Mucosa of rectum (tissue), 2 donors: ENCODE measurements around the gene ZNF32.

ENCODE experiments used
- H3K27ac ChIP-seq, 2 donors: one replicate each; pipeline ENCODE4 v1.7.0; 2013; ENCODE audit warnings: inconsistent platforms in 2 of 2, low read depth in 2 of 2, low read length in 2 of 2
- H3K27me3 ChIP-seq, 2 donors: one replicate each; pipeline ENCODE4 v1.7.0; 2013; ENCODE audit warnings: low read length in 2 of 2; ENCODE audit not compliant: control insufficient read depth in 2 of 2, insufficient read depth in 2 of 2
- H3K36me3 ChIP-seq, 2 donors: one replicate each; pipeline ENCODE4 v1.7.0; 2013; ENCODE audit warnings: low read length in 2 of 2; ENCODE audit not compliant: control insufficient read depth in 2 of 2, insufficient read depth in 2 of 2
- H3K4me1 ChIP-seq, 2 donors: one replicate each; pipeline ENCODE4 v1.7.0; 2013; ENCODE audit warnings: low read length in 2 of 2, mild to moderate bottlenecking in 1 of 2; ENCODE audit not compliant: control insufficient read depth in 2 of 2, insufficient read depth in 2 of 2
- H3K4me3 ChIP-seq, 2 donors: one replicate each; pipeline ENCODE4 v1.7.0; 2013; ENCODE audit warnings: low read length in 2 of 2
- H3K9ac ChIP-seq, 2 donors: one replicate each; pipeline ENCODE4 v1.7.0; 2013; ENCODE audit warnings: low read length in 2 of 2, low read depth in 1 of 2, mild to moderate bottlenecking in 1 of 2
- H3K9me3 ChIP-seq, 2 donors: one replicate each; pipeline ENCODE4 v1.7.0; 2013; ENCODE audit warnings: low read length in 2 of 2; ENCODE audit not compliant: control insufficient read depth in 2 of 2
- donor health status: healthy.
- donor health status: Normal muscosa, but diverticular disease.

Gene ZNF32

DNA sequence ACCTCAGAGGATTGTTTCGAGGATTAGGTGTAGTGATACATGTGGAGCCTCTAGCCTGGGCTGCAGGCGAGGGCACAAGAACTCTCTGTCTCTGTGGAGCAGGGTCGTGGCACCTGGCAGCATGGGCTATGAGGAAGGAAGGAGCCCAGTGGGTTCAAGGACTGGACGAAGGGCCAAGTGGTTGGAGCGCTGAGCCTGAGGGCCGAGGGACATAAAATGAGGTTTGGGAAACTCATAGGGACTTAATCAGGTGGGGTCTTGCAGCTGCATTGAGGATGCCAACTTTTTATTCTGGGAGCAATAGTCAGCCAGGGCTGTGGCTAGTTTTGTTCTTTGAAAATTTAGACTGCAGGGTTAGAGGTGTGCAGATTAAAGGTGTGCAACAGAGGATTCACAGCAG is 33.0 kb upstream of the ZNF32 start:
- no peaks in the 10 kb centered on the region for H3K27me3 ChIP-seq
- no peak overlapping the region for H3K9ac ChIP-seq
- H3K4me1 ChIP-seq = no peaks in the 10 kb centered on the region
- H3K4me3 ChIP-seq = no peak overlapping the region
- no peaks in the 10 kb centered on the region for H3K9me3 ChIP-seq
- H3K27ac ChIP-seq = no peak overlapping the region
- no peaks in the 10 kb centered on the region for H3K36me3 ChIP-seq

GRCh38 chr10:43681220-43681619 is 32.5 kb upstream of the ZNF32 start:
- no peak overlapping the region for H3K4me3 ChIP-seq

GRCh38 chr10:43680035-43680434 is 31.4 kb upstream of the ZNF32 start:
- H3K27me3 ChIP-seq = no peaks in the 10 kb centered on the region
- H3K9ac ChIP-seq = no peak overlapping the region
- no peaks in the 10 kb centered on the region for H3K36me3 ChIP-seq
- no peaks in the 10 kb centered on the region for H3K9me3 ChIP-seq
- no peak overlapping the region for H3K4me3 ChIP-seq
- no peaks in the 10 kb centered on the region for H3K4me1 ChIP-seq
- no peak overlapping the region for H3K27ac ChIP-seq

More at GRCh38 chr10:43681220-43681619, 32.5 kb upstream of the ZNF32 start:
- H3K9me3 ChIP-seq = no peaks in the 10 kb centered on the region
- H3K27ac ChIP-seq = no peak overlapping the region
- no peaks in the 10 kb centered on the region for H3K27me3 ChIP-seq
- no peaks in the 10 kb centered on the region for H3K36me3 ChIP-seq
- H3K4me1 ChIP-seq = no peaks in the 10 kb centered on the region
- H3K9ac ChIP-seq = no peak overlapping the region

DNA sequence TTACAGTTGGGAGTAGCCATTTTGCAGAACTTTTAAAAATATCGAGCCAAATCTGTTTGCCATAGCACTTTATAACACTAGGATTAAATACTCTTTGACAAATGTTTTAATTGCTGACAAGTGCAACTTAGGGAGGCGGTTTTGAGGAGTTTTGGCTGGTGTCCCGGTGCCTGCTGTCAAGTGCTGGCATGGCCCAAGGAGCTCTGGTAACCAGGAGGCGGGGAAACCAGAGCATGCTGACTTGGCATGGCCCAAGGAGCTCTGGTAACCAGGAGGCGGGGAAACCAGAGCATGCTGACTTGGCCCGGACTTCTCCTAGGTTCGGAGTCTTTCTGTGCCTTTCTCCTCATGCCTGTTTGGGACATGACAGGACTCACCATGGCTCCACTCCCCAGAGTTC is 30.8 kb upstream of the ZNF32 start:
- no peaks in the 10 kb centered on the region for H3K36me3 ChIP-seq
- H3K9ac ChIP-seq = no peak overlapping the region
- H3K4me1 ChIP-seq = no peaks in the 10 kb centered on the region
- H3K27me3 ChIP-seq = no peaks in the 10 kb centered on the region
- H3K27ac ChIP-seq = no peak overlapping the region
- no peak overlapping the region for H3K4me3 ChIP-seq
- no peaks in the 10 kb centered on the region for H3K9me3 ChIP-seq

DNA sequence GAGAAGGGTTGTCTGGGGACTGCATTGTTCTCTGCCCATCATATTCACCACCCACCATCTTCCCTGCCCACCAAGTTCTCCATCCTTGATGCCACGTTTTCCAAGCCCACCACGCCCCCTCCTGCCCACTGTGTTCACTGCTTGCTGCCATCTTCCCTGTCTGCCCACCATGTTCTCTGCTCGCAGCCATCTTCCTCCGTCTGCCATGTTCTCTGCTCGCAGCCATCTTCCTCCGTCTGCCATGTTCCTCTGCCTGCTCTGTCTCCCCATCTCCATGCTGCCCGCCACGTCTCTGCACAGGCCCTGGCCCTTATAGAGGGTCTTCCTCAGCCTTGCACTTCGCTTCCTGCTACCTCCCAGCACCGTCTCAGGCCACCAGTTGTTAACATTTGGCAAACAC is 30.0 kb upstream of the ZNF32 start:
- Histone ChIP-seq H3K4me3 (no peak overlapping the region), H3K9me3 (no peaks in the 10 kb centered on the region), H3K9ac (no peak overlapping the region)

DNA sequence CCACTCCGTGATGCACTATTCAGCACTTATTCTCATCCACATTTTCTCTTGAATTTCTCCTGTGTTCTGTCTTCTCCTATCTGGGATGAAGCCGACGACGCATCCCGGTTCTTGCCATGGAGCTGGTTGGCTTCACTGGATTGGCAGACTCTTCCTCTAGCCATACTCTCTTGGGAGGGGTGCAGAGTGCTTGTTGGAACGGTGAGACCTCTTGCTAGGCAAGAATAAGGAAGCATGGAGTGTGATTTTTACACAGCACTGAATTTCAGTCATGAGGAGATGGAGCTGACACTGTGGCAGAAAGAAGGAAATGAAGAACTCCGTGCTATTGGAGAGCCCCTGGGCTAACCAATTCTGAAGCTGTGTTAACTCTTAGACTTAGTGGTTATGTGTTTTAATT is 28.2 kb upstream of the ZNF32 start:
- no peak overlapping the region for H3K27ac ChIP-seq
- H3K4me3 ChIP-seq = no peak overlapping the region
- no peaks in the 10 kb centered on the region for H3K27me3 ChIP-seq
- no peaks in the 10 kb centered on the region for H3K9me3 ChIP-seq
- H3K36me3 ChIP-seq = no peaks in the 10 kb centered on the region
- H3K4me1 ChIP-seq = no peaks in the 10 kb centered on the region
- H3K9ac ChIP-seq = no peak overlapping the region

More for the DNA sequence above, 30.0 kb upstream of the ZNF32 start:
- Histone ChIP-seq H3K27ac (no peak overlapping the region), H3K4me1 (no peaks in the 10 kb centered on the region), H3K36me3 (no peaks in the 10 kb centered on the region), H3K27me3 (no peaks in the 10 kb centered on the region)

- Histone ChIP-seq H3K27ac (no peak overlapping the region), H3K9me3 (no peaks in the 10 kb centered on the region), H3K9ac (no peak overlapping the region), H3K36me3 (no peaks in the 10 kb centered on the region), H3K4me3 (no peak overlapping the region), H3K4me1 (no peaks in the 10 kb centered on the region), H3K27me3 (no peaks in the 10 kb centered on the region)
Measured at GRCh38 chr10:43676331-43676730, 27.6 kb upstream of the ZNF32 start.

DNA sequence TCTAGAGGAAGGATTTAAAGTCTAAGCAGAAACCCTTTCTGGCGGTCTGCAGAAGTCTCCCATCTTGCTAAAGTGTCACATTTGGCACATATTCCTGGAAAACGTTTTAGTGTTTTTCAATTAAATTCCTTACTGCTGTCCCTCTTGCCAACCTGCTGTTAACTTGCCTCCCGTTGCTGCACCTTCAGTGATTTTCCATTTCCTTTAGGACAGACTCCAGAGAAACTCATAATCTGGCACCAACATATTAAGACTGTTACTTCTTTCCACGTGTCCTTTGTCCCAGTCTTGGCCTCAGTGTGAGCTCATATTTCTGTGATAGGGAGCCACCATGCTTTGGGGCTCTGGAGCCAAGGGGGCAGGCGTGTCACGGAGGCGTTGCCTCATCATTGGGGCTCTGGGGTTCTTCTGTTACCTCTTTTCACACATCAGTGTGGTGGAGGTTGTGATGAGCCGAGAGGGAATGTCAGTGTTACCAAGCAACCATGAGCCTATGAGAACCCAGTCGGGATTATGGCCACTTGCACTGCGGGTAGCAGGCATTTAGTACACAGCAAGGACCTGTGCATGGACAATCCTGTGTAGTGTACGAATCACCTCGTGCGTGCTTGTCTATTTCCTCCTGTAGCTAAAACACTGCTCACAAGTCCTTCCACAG is 26.0 kb upstream of the ZNF32 start:
- Histone ChIP-seq H3K27me3 (peaks cover 0 to 1% of the 10 kb centered on the region in 2 donors), H3K4me1 (no peaks in the 10 kb centered on the region), H3K36me3 (no peaks in the 10 kb centered on the region), H3K27ac (no peak overlapping the region), H3K4me3 (no peak overlapping the region), H3K9ac (no peak overlapping the region), H3K9me3 (no peaks in the 10 kb centered on the region)

GRCh38 chr10:43673471-43673870 is 24.8 kb upstream of the ZNF32 start:
- Histone ChIP-seq H3K27me3 (peaks cover 3% of the 10 kb centered on the region in 2 donors), H3K4me1 (no peaks in the 10 kb centered on the region), H3K9ac (no peak overlapping the region), H3K36me3 (no peaks in the 10 kb centered on the region), H3K4me3 (no peak overlapping the region), H3K9me3 (no peaks in the 10 kb centered on the region), H3K27ac (no peak overlapping the region)

DNA sequence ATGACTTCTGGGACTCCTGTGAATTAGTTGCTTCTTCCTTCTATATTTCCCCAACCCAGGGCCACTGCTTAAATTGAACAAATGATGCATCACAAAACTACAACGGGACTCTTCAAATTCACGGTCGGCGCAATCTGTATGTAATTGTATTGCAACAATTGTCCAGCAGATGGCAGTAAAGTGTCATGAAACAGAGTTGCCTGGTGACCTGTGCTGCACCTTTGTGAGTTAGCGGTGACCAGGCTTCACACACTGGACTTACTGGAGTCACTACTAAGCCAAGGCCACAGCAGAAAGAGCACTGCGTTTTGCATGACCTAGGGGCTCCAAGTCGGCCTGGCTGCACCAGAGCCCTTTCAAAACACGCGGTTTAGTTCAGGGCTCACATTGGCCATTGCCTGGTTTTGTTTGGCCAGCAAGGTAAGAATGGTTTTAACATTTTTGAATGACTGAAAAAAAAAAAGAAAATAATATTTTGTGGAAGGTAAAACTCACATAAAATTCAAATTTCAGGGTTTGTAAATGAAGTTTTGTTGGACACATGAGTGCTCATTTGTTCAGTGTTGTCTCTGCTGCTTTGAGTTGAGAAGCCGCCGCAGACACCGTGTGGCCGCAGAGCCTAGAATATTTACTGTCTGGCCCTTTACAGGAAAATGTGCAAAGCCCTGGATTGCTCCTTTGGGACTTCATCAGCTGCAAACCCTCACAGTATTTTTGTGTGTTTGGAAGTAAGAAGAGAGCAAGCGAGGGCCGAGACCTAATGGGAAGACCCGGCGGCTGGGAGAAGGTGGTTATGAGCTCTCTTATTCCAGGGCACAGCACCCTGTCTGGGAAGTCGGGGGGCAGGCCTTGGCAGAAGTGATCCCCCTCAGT is 23.2 kb upstream of the ZNF32 start:
- no peaks in the 10 kb centered on the region for H3K4me1 ChIP-seq
- H3K27me3 ChIP-seq = peaks cover 3% of the 10 kb centered on the region in 2 donors
- H3K4me3 ChIP-seq = no peak overlapping the region
- H3K9me3 ChIP-seq = no peaks in the 10 kb centered on the region
- no peaks in the 10 kb centered on the region for H3K36me3 ChIP-seq
- no peak overlapping the region for H3K9ac ChIP-seq
- H3K27ac ChIP-seq = no peak overlapping the region
